D721Med (cell line): ENCODE measurements around the gene GRIA4.

Experiments used
- DNase-seq: peaks from one replicate; pipeline ENCODE4 v3.0.0; 2011; ENCODE audit warnings: low spot score; ENCODE audit not compliant: insufficient read length
- FAIRE-seq: peaks from 2 replicates; lab custom pipeline; 2011; peaks lifted over from hg19 to GRCh38; lab: Jason Lieb, UNC
- CTCF ChIP-seq: IDR thresholded peaks from 2 replicates; pipeline ENCODE4 v1.5.1; 2012; ENCODE audit warnings: mild to moderate bottlenecking, control low read depth; ENCODE audit not compliant: insufficient read depth; ENCODE audit errors: missing control alignments

Gene GRIA4

DNA sequence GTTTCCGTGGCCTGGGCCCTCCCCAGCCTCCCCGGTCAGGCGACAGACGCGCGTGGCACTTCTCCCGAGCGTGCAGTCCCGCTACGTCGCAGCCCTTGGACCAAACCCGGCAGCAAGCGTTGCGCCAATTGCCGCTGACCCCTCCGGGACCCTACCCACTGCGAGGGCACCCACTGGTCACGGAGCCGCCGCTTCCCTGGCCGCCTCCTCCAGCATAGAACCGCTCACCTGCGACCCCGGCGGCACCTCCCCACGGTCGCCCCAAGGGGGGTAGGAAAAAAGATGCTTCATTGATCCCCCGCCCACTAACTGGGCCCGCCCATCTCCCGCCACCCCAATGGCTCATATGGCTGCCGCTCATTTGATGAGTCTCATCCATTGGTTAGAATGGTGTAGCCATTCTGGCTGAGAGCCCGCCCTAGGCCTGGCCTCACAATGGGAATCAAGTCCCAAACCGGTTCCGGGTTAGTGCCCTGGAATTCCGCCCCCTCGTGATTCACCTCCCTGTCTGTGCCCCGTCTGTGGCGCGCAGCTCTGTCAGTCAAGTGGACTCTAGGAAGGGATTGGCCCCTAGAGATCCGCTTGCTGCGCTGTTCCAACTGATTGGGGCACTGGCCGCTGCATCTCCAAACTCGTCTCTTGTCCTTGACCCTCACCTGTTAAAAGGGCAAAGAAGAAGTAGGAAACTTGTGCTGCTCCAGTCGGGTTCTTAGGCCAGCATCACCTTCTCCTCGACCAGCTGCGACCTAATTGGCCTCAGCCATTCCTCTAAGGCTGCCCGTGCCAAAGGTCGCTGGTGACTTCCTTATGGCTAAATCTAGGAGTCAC is 412.3 kb downstream of the GRIA4 start, which contains the start of gene MSANTD4:
Gene MSANTD4, minus strand, starts transcription at position 274 of the 828 bp plus-strand sequence. CDS start 11,323 bp downstream, outside the sequence.
- no peak for FAIRE-seq
- TF ChIP-seq CTCF, result no peak
- DNase-seq, result peak; percentile 25

DNA sequence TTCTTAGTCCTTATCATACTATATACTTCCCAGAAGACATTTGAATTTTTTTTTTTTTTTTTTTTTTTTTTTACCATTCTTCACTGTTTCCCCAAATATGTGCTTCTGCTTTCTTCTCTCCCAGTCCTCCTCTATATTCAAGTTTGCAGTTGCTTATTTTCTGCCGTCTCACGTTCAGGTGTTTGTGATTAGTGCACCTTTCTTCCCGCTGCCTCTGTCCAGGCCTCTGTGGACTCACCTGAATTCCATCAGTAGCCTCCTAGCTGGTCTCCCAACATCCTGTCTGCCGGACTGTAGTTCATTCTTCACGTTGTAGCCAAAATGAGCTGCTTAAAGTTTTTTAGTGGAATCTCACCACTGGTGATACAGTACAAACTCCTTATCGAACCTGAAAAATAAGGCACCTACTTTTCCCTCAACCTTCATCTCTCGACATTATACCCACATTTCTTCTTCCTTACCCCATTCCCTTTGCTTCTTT is 413.0 kb downstream of the GRIA4 start:
- DNase-seq, result no peak
- no peak for TF ChIP-seq CTCF
- FAIRE-seq, result no peak

GRCh38 chr11:106030609-106031008 is 420.7 kb downstream of the GRIA4 start:
- no peak for TF ChIP-seq CTCF
- DNase-seq (no peak), FAIRE-seq (no peak)

DNA sequence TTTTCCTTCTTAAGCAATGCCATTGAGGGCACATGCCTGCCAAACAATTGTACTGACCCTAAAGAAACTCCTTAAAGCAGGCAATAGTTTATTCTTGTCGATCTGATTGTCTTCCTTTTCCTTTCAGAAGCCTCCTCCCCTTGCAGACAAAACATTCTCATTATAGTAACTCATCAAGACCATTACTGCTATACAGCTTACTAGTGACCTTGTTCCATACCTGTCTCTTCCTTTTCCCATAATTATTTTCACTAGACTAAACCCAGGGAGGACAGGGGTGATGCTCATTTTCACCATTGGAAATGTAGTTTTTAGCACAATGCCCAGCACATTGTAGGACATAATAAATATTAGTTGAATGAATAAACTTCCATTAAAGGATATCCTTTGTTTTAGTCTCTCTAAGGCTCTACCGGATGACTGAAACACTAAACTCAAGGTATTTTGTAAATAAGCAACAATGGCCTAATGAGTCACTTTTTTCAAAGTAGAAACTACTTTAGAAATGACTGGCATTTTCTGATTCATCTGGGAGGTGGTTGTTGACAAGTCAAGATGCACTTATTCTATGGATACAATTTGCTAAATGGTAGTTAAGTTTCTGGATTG is 421.4 kb downstream of the GRIA4 start:
- no peak for TF ChIP-seq CTCF
- no peak for DNase-seq
- no peak for FAIRE-seq
